ENCODE data around the gene ZNF142. TPM values are rescaled to one million over a fixed set of nuclear protein-coding genes. Genes with fewer than 3 reads are reported as not detected.

The ZNF142 gene
- total and polyA plus RNA-seq, 2 of the 4 experiments (the other 2 are of a cell fraction) = 4.3 to 9.7 TPM

- H2BK20ac ChIP-seq (ENCODE audit: low read depth, low read length) = no peak overlapping the region
- H2BK15ac ChIP-seq (ENCODE audit: low read depth, low read length) = no peak overlapping the region
- in situ Hi-C loops (cut with MboI; ENCODE audit: low sequenced_read_pairs) = no loop called here
- intact Hi-C loops (cut with micrococcal nuclease) = loop anchor here (1.0 kb wide), 1 partner anchor 156 kb away; no protein-coding TSS in a partner anchor
- no peaks in the 10 kb centered on the region for H4K20me1 ChIP-seq (ENCODE audit: insufficient read depth, low read length)
- no TSS peak for BruUV-seq (replicated peaks)
- no peak overlapping the region for H3K18ac ChIP-seq (ENCODE audit: low read depth, low read length)
- dilution Hi-C loops (cut with HindIII; ENCODE audit: low sequenced_read_pairs, unreplicated experiment) = no loop called here
- DNase-seq = peak; percentile 66
- peaks cover 34% of the 10 kb centered on the region for H3K36me3 ChIP-seq (ENCODE audit: control insufficient read depth, insufficient read depth, low read length)
- CTCF ChIA-PET = no interaction called here
- H2BK120ac ChIP-seq (ENCODE audit: low read depth, low read length) = no peak overlapping the region
- H3K4me1 ChIP-seq (ENCODE audit: control insufficient read depth, insufficient read depth, low read length) = peaks cover 3% of the 10 kb centered on the region; the same call in 1 of the 2 replicates
- no peak overlapping the region for H3K14ac ChIP-seq (replicated peaks; ENCODE audit: low read depth, low read length)
- H4K8ac ChIP-seq (ENCODE audit: low read depth in 2 of 2, low read length in 2 of 2) = no peak overlapping the region
- H3K27me3 ChIP-seq (ENCODE audit: control insufficient read depth, insufficient read depth, low read length) = no peaks in the 10 kb centered on the region
- no peak overlapping the region for H3K4ac ChIP-seq (ENCODE audit: low read depth, low read length)
- H3K9me3 ChIP-seq (ENCODE audit: control insufficient read depth, insufficient read depth, low read length) = no peaks in the 10 kb centered on the region
- H3K9me1 ChIP-seq (ENCODE audit: insufficient read depth, low read length) = peaks cover 4% of the 10 kb centered on the region; the same call in 1 of the 2 replicates
- no peak overlapping the region for H2BK5ac ChIP-seq (ENCODE audit: low read depth, low read length, poor library complexity, severe bottlenecking)
- POLR2A ChIA-PET (ENCODE audit: unreplicated experiment) = no interaction called here
- no peak overlapping the region for H3K4me3 ChIP-seq (ENCODE audit: insufficient read depth, low read depth, low read length)
- no peak overlapping the region for H2AK5ac ChIP-seq (ENCODE audit: low read depth, low read length)
- no peak for TF ChIP-seq MAFK (IDR thresholded peaks at IDR 0.05; ENCODE audit: low read depth, low read length)
- H3K4me2 ChIP-seq (ENCODE audit: low read depth, low read length) = no peak overlapping the region
- no peak overlapping the region for H3K27ac ChIP-seq (ENCODE audit: insufficient read depth, low read length)
- H4K91ac ChIP-seq (ENCODE audit: insufficient read depth, low read depth, low read length) = no peak overlapping the region
- H2AK9ac ChIP-seq (replicated peaks; ENCODE audit: low read depth, low read length, poor library complexity) = no peak overlapping the region
- no peak overlapping the region for H3K9ac ChIP-seq (ENCODE audit: low read depth, low read length)
- no peak overlapping the region for H4K5ac ChIP-seq (ENCODE audit: low read depth, low read length)
- H3K79me1 ChIP-seq (ENCODE audit: low read depth in 1 of 2, low read length in 2 of 2) = no peaks in the 10 kb centered on the region
- H3K56ac ChIP-seq (ENCODE audit: extremely low read depth, insufficient read depth, low read length) = no peak overlapping the region
- H2AFZ ChIP-seq (replicated peaks; ENCODE audit: low read length, poor library complexity) = no peak overlapping the region
- no peak overlapping the region for H3K23ac ChIP-seq (ENCODE audit: low read depth, low read length)
- ATAC-seq (ENCODE audit: low read depth) = peak; percentile 50; the same call in 1 of the 2 replicates
Measured at GRCh38 chr2:218691234-218691633, 31.8 kb upstream of the ZNF142 start.
